Right lobe of liver (tissue), 4 donors: ENCODE results near the gene ADAM10.

Source experiments
- POLR2A ChIP-seq: fragments of 450-650 bp; IDR thresholded peaks from one replicate; pipeline ENCODE4 v1.6.1; 2017; ENCODE audit warnings: antibody characterized with exemption, mild to moderate bottlenecking
- TF ChIP-seq, protein P1 (sequence below), 4 donors: fragments of 200-600 bp in 3 of 4; fragments of 450-650 bp in 1 of 4; IDR thresholded peaks; one replicate each; pipeline versions ENCODE4 v1.5.1 to v1.8.0; 2016 to 2022; ENCODE audit warnings: antibody characterized with exemption in 4 of 4, mild to moderate bottlenecking in 2 of 4
- donor health status: DM: no; HTN: no; CAD: no.
- donor health status: DM: no; HTN: no; CAD: no.
- donor health status: DM: no; HTN: yes; CAD: no.

DNA sequence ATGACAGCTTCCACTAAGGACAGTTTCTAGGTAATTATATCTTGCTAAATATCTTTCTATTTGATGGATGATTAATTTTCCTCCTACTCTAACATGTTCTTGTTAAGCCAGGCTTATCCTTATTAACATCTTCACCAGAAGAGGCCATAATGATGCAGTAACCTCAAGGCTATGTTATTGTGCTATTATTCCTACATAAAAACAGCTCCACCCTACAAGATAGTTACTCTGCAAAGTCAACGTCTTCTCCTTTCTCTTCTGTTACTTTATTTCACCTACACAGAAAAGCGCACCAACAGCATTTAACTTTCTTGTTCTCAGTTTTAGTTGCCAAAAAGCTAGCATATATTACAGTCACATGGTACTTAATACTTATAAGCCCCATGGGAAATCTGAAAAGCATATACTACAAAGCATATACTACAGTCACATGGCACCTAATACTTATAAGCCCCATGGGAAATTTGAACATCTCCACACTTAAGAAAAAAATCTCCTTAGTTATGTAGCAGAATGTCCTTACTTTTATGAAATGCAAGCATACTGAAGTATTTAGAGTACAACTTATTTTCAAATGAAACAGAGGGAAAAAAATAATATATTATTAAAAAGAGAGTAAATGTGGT lies 13.4 kb downstream of the ADAM10 start:
- TF ChIP-seq, protein P1, sequence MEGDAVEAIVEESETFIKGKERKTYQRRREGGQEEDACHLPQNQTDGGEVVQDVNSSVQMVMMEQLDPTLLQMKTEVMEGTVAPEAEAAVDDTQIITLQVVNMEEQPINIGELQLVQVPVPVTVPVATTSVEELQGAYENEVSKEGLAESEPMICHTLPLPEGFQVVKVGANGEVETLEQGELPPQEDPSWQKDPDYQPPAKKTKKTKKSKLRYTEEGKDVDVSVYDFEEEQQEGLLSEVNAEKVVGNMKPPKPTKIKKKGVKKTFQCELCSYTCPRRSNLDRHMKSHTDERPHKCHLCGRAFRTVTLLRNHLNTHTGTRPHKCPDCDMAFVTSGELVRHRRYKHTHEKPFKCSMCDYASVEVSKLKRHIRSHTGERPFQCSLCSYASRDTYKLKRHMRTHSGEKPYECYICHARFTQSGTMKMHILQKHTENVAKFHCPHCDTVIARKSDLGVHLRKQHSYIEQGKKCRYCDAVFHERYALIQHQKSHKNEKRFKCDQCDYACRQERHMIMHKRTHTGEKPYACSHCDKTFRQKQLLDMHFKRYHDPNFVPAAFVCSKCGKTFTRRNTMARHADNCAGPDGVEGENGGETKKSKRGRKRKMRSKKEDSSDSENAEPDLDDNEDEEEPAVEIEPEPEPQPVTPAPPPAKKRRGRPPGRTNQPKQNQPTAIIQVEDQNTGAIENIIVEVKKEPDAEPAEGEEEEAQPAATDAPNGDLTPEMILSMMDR (IDR thresholded peaks at IDR 0.05) = no peak
- TF ChIP-seq POLR2A = no peak
